H9 (cell line): ENCODE results near the gene MRPL21. TPM values are rescaled to one million over a fixed set of nuclear protein-coding genes. Genes with fewer than 3 reads are reported as not detected.

ENCODE experiments used
- DNase-seq: peaks from one replicate; pipeline ENCODE4 v3.0.0-alpha.2; 2017
- H2AFZ ChIP-seq: one replicate; pipeline ENCODE4 v1.6.1; 2013; ENCODE audit warnings: mild to moderate bottlenecking, low read length, control low read depth, moderate library complexity
- H2AK5ac ChIP-seq: 2 replicates; pipeline ENCODE4 v1.6.1; 2013; ENCODE audit warnings: low read length, control low read depth, mixed read lengths; ENCODE audit not compliant: insufficient read length
- H2BK120ac ChIP-seq: one replicate; pipeline ENCODE4 v1.6.1; 2013; ENCODE audit warnings: low read depth, mild to moderate bottlenecking, low read length, control low read depth, inconsistent platforms; ENCODE audit not compliant: poor library complexity, severe bottlenecking
- H2BK12ac ChIP-seq: 2 replicates; pipeline ENCODE4 v1.6.1; 2013; ENCODE audit warnings: low read length, control low read depth, mixed read lengths, low read depth; ENCODE audit not compliant: insufficient read length
- H2BK15ac ChIP-seq: 2 replicates; pipeline ENCODE4 v1.6.1; 2013; ENCODE audit warnings: low read depth, low read length, control low read depth
- H2BK20ac ChIP-seq: one replicate; pipeline ENCODE4 v1.6.1; 2013; ENCODE audit warnings: low read depth, mild to moderate bottlenecking, low read length, control low read depth, inconsistent platforms; ENCODE audit not compliant: poor library complexity, severe bottlenecking
- H2BK5ac ChIP-seq: 2 replicates; pipeline ENCODE4 v1.6.1; 2013; ENCODE audit warnings: low read length, control low read depth, mixed read lengths; ENCODE audit not compliant: insufficient read length
- H3K14ac ChIP-seq: 2 replicates; pipeline ENCODE4 v1.6.1; 2013; ENCODE audit warnings: low read length, control low read depth; ENCODE audit not compliant: insufficient read depth
- H3K18ac ChIP-seq: 2 replicates; pipeline ENCODE4 v1.6.1; 2013; ENCODE audit warnings: low read depth, mild to moderate bottlenecking, mixed read lengths, low read length, control low read depth; ENCODE audit not compliant: insufficient read length
- H3K23ac ChIP-seq: 2 replicates; pipeline ENCODE4 v1.6.1; 2013; ENCODE audit warnings: low read length, control low read depth, mixed read lengths, low read depth; ENCODE audit not compliant: insufficient read length
- H3K23me2 ChIP-seq: 2 replicates; pipeline ENCODE4 v1.6.1; 2013; ENCODE audit warnings: low read depth, mild to moderate bottlenecking, mixed read lengths, low read length, control low read depth; ENCODE audit not compliant: insufficient read length, poor library complexity, severe bottlenecking
- H3K27ac ChIP-seq: 2 replicates; pipeline ENCODE4 v1.5.1; 2013; ENCODE audit warnings: low read length, control low read depth, mixed read lengths, low read depth; ENCODE audit not compliant: insufficient read length
- H3K27me3 ChIP-seq: 2 replicates; pipeline ENCODE4 v1.6.1; 2013; ENCODE audit warnings: low read length, control low read depth, inconsistent platforms; ENCODE audit not compliant: insufficient read depth
- H3K4ac ChIP-seq: 2 replicates; pipeline ENCODE4 v1.6.1; 2013; ENCODE audit warnings: low read depth, mild to moderate bottlenecking, control low read depth, inconsistent platforms, low read length, moderate library complexity
- H3K4me1 ChIP-seq: 2 replicates; pipeline ENCODE4 v1.6.1; 2013; ENCODE audit warnings: low read length, control low read depth, inconsistent platforms; ENCODE audit not compliant: insufficient read depth
- H3K4me2 ChIP-seq: 2 replicates; pipeline ENCODE4 v1.6.1; 2013; ENCODE audit warnings: low read length, control low read depth, mixed read lengths; ENCODE audit not compliant: insufficient read length, insufficient read depth
- H3K56ac ChIP-seq: 2 replicates; pipeline ENCODE4 v1.6.1; 2013; ENCODE audit warnings: low read depth, mild to moderate bottlenecking, mixed read lengths, low read length, control low read depth; ENCODE audit not compliant: insufficient read length
- H3K79me1 ChIP-seq: 2 replicates; pipeline ENCODE4 v1.6.1; 2013; ENCODE audit warnings: low read depth, mild to moderate bottlenecking, moderate library complexity, low read length, control low read depth, inconsistent platforms; ENCODE audit not compliant: insufficient read depth, poor library complexity, severe bottlenecking
- H3K79me2 ChIP-seq: 2 replicates; pipeline ENCODE4 v1.6.1; 2013; ENCODE audit warnings: low read length, control low read depth, inconsistent platforms; ENCODE audit not compliant: insufficient read depth
- H3K9ac ChIP-seq: 2 replicates; pipeline ENCODE4 v1.6.1; 2013; ENCODE audit warnings: low read length, control low read depth, mixed read lengths; ENCODE audit not compliant: insufficient read length; ENCODE audit errors: extremely low read depth
- H3K9me3 ChIP-seq: one replicate; pipeline ENCODE4 v1.6.1; 2013; ENCODE audit warnings: low read depth, low read length, inconsistent platforms; ENCODE audit not compliant: control insufficient read depth
- H3T11ph ChIP-seq: one replicate; pipeline ENCODE4 v1.6.1; 2013; ENCODE audit warnings: mild to moderate bottlenecking, low read length, control low read depth, inconsistent platforms
- H4K20me1 ChIP-seq: one replicate; pipeline ENCODE4 v1.6.1; 2013; ENCODE audit not compliant: control insufficient read depth, insufficient read length, insufficient read depth
- H4K5ac ChIP-seq: 2 replicates; pipeline ENCODE4 v1.6.1; 2013; ENCODE audit warnings: low read depth, mild to moderate bottlenecking, mixed read lengths, low read length, control low read depth; ENCODE audit not compliant: insufficient read length
- H4K8ac ChIP-seq: replicated peaks from 2 replicates; pipeline ENCODE4 v1.6.1; 2013; ENCODE audit warnings: low read length, control low read depth, mixed read lengths, low read depth; ENCODE audit not compliant: insufficient read length
- H4K91ac ChIP-seq: 2 replicates; pipeline ENCODE4 v1.6.1; 2013; ENCODE audit warnings: low read depth, mild to moderate bottlenecking, moderate library complexity, mixed read lengths, low read length, control low read depth; ENCODE audit not compliant: insufficient read length
- H3K27ac Mint-ChIP-seq, 3 experiments: 2 replicates in 2 of 3; 3 replicates in 1 of 3; pipeline ENCODE4 v1.8.0; 2020 to 2021; ENCODE audit warnings: mixed read lengths in 3 of 3, mild to moderate bottlenecking in 1 of 3, moderate library complexity in 1 of 3
- H3K27me3 Mint-ChIP-seq: 2 replicates; pipeline ENCODE4 v1.8.0; 2021; ENCODE audit warnings: low read depth, mild to moderate bottlenecking, moderate library complexity, mixed read lengths
- H3K36me3 Mint-ChIP-seq, 3 experiments: 2 replicates in 2 of 3; 3 replicates in 1 of 3; pipeline ENCODE4 v1.8.0; 2020 to 2021; ENCODE audit warnings: low read depth in 3 of 3, mixed read lengths in 3 of 3; ENCODE audit not compliant: insufficient read depth in 1 of 3
- H3K4me1 Mint-ChIP-seq, 2 experiments: 2 replicates each; pipeline ENCODE4 v1.8.0; 2020; ENCODE audit warnings: mixed read lengths in 2 of 2
- H3K4me3 Mint-ChIP-seq, 2 experiments: 2 replicates in 1 of 2; 3 replicates in 1 of 2; pipeline ENCODE4 v1.8.0; 2020 to 2021; ENCODE audit warnings: mild to moderate bottlenecking in 2 of 2, mixed read lengths in 2 of 2, moderate library complexity in 1 of 2
- H3K9me3 Mint-ChIP-seq, 2 experiments: 2 replicates in 1 of 2; 3 replicates in 1 of 2; pipeline ENCODE4 v1.8.0; 2020; ENCODE audit warnings: mild to moderate bottlenecking in 2 of 2, mixed read lengths in 2 of 2, moderate library complexity in 1 of 2
- WGBS: extraction: QIAGEN DNeasy Blood & Tissue Kit; methylation state at CpG from one replicate; pipeline ENCODE4 v1.1.7; 2013; ENCODE audit warnings: missing lambda C conversion rate, low lambda C conversion rate, mixed read lengths; ENCODE audit not compliant: insufficient read length; ENCODE audit errors: extremely low coverage; 5-methylcytosine and 5-hydroxymethylcytosine counted together
- total RNA-seq: library from RNA; stranded (reverse); gene quantifications from 2 replicates; pipeline ENCODE4 v1.2.1, GENCODE V29; 2021
- TF ChIP-seq, protein P1 (sequence below): fragments of 200-600 bp; sonication (generic); conservative IDR thresholded peaks from 3 replicates; pipeline ENCODE4 v1.8.0; 2021; ENCODE audit warnings: antibody characterized with exemption, mild to moderate bottlenecking

Gene MRPL21
- total RNA-seq, 1 experiment from 2014 or later: 91.5 TPM

GRCh38 chr11:68843052-68843561, 60.5 kb downstream of the MRPL21 start:
- Histone ChIP-seq H2BK15ac (no peak overlapping the region), H4K91ac (no peak overlapping the region), H2AFZ (no peak overlapping the region), H2BK5ac (no peak overlapping the region), H4K20me1 (peaks cover 4% of the 10 kb centered on the region), H3K56ac (no peak overlapping the region), H3K23ac (no peak overlapping the region), H3K4me1 (no peaks in the 10 kb centered on the region), H3K79me2 (no peaks in the 10 kb centered on the region), H2AK5ac (no peak overlapping the region), H3K9me3 (no peaks in the 10 kb centered on the region), H3K23me2 (peaks cover 14% of the 10 kb centered on the region), H2BK20ac (no peak overlapping the region), H3K14ac (no peak overlapping the region), H3T11ph (no peak overlapping the region), H4K5ac (no peak overlapping the region), H3K4me2 (peak overlapping the region; percentile 44), H3K27ac (no peak overlapping the region), H3K9ac (no peak overlapping the region), H3K4ac (no peak overlapping the region), H3K18ac (no peak overlapping the region), H4K8ac (no peak overlapping the region), H3K79me1 (no peaks in the 10 kb centered on the region), H3K27me3 (peaks cover 26% of the 10 kb centered on the region), H2BK120ac (no peak overlapping the region), H2BK12ac (no peak overlapping the region)
- TF ChIP-seq, protein P1, sequence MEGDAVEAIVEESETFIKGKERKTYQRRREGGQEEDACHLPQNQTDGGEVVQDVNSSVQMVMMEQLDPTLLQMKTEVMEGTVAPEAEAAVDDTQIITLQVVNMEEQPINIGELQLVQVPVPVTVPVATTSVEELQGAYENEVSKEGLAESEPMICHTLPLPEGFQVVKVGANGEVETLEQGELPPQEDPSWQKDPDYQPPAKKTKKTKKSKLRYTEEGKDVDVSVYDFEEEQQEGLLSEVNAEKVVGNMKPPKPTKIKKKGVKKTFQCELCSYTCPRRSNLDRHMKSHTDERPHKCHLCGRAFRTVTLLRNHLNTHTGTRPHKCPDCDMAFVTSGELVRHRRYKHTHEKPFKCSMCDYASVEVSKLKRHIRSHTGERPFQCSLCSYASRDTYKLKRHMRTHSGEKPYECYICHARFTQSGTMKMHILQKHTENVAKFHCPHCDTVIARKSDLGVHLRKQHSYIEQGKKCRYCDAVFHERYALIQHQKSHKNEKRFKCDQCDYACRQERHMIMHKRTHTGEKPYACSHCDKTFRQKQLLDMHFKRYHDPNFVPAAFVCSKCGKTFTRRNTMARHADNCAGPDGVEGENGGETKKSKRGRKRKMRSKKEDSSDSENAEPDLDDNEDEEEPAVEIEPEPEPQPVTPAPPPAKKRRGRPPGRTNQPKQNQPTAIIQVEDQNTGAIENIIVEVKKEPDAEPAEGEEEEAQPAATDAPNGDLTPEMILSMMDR: no peak
- H3K36me3 Mint-ChIP-seq: no peaks in the 10 kb centered on the region
- peaks cover 0 to 6% of the 10 kb centered on the region in 2 experiments; a peak in 3 of 5 replicates for H3K9me3 Mint-ChIP-seq
- H3K27me3 Mint-ChIP-seq: peaks cover 77% of the 10 kb centered on the region
- H3K4me3 Mint-ChIP-seq: peak overlapping the region; percentile 61 to 73; a peak in 4 of 5 replicates
- no peak for DNase-seq
- no peak overlapping the region; a peak in 1 of 7 replicates for H3K27ac Mint-ChIP-seq
- WGBS: no CpG with 5 or more reads among the region's 23 CpGs
- peaks cover 22 to 29% of the 10 kb centered on the region in 2 experiments for H3K4me1 Mint-ChIP-seq
